ENCODE results near the gene HLA-F.

HLA-F gene

DNA sequence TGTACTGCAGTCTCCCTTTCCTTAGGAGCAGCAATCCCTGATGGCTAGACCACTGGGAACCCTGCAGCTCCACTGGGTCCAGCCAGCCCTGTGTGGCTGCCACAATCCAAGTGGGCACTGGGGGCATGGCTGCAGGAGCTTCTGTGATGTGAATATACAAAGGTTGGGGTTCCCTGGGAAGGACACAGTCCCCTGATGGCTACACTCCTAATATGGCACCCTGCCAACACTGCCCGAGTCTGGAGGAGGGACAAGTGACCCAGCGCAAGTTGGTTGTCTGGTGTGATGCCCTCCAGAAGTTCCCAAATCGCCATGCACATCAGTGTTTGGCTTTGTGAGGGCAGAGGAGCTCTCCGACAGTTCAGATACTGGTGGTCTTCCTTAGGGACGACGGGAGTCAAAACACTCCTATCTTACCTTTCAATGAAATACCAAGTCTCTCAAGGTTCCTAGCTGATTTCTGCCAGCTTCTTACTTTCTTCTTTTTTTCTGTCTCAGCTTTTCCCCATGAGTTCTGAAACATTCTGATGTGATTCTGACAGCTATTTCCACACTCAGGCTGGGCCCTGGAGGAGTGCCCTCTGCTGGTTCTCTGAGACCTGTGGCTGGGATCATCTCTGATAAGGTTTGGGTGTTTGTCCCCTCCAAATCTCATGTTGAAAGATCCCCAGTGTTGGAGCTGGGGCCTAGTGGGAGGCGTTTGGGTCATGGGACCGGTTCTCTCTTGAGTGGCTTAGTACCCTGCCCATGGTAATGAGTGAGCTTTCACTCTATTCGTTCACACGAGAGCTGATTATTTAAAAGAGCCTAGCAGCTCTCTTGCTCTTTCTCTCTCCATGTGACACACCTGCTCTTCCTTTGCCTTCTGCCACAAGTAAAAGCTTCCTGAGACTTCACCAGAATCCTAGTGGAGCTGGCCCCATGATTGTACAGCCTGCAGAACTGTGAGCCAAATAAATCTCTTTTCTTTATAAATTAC lies 26.8 kb upstream of the HLA-F start:
- H3K36me3 ChIP-seq (ENCODE audit: control insufficient read depth, insufficient read depth, low read length, severe bottlenecking), result no peaks in the 10 kb centered on the region
- H3K4me1 ChIP-seq (ENCODE audit: control insufficient read depth, insufficient read depth, low read length), result peaks cover 2% of the 10 kb centered on the region
- DNase-seq (ENCODE audit: low read depth), result peak; percentile 47
- H3K27me3 ChIP-seq (replicated peaks; ENCODE audit: control insufficient read depth, insufficient read depth, low read length), result no peaks in the 10 kb centered on the region
- H3K9me3 ChIP-seq (ENCODE audit: control insufficient read depth, low read length), result peaks cover 4% of the 10 kb centered on the region
- no peak overlapping the region for H3K4me3 ChIP-seq (ENCODE audit: low read length)
- H3K9ac ChIP-seq (ENCODE audit: low read length), result no peak overlapping the region

DNA sequence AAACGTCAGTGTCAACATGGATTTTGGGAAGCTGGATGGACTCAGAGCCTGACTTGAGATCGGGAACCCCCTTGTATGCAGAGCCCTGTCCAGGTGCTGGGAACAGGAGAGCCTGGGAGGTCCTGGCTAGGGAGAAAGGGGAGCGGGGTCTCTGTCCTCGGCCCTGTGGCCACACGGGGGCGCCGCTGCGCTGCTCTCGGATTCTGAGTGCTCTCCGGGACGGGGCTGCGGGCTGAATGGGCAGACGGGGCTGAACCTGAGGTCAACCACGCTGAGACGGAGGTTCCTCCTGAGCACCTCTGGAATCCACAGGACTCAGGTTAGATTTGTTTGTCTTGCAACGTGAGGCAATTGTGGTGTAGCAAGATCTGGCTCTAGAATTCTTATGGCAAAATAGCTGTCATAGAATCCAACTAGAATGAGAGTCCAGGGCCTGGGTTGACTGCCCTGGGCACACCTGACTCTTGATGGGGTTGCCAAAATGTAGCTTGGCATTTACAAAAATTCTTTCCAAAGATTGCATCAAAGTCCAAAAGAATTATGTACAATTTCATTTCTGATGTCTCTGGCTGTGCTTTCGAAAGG lies 20.6 kb upstream of the HLA-F start:
- Histone ChIP-seq H3K4me1 (ENCODE audit: control insufficient read depth, insufficient read depth, low read length) (no peaks in the 10 kb centered on the region), H3K36me3 (ENCODE audit: control insufficient read depth, insufficient read depth, low read length, severe bottlenecking) (no peaks in the 10 kb centered on the region), H3K4me3 (ENCODE audit: low read length) (no peak overlapping the region), H3K9ac (ENCODE audit: low read length) (no peak overlapping the region), H3K9me3 (ENCODE audit: control insufficient read depth, low read length) (no peaks in the 10 kb centered on the region), H3K27me3 (replicated peaks; ENCODE audit: control insufficient read depth, insufficient read depth, low read length) (peaks cover 29% of the 10 kb centered on the region)
- peak; percentile 46 for DNase-seq (ENCODE audit: low read depth)

- peaks cover 51% of the 10 kb centered on the region for H3K27me3 ChIP-seq (replicated peaks; ENCODE audit: control insufficient read depth, insufficient read depth, low read length)
- H3K4me3 ChIP-seq (ENCODE audit: low read length), result no peak overlapping the region
- H3K36me3 ChIP-seq (ENCODE audit: control insufficient read depth, insufficient read depth, low read length, severe bottlenecking), result no peaks in the 10 kb centered on the region
- H3K9me3 ChIP-seq (ENCODE audit: control insufficient read depth, low read length), result no peaks in the 10 kb centered on the region
- H3K4me1 ChIP-seq (ENCODE audit: control insufficient read depth, insufficient read depth, low read length), result no peaks in the 10 kb centered on the region
- peak; percentile 83 for DNase-seq (ENCODE audit: low read depth)
- H3K9ac ChIP-seq (ENCODE audit: low read length), result peak overlapping the region; percentile 12
Observed at GRCh38 chr6:29705389-29706231, 17.6 kb upstream of the HLA-F start.

- DNase-seq (ENCODE audit: low read depth), result no peak
- H3K9ac ChIP-seq (ENCODE audit: low read length), result no peak overlapping the region
- H3K9me3 ChIP-seq (ENCODE audit: control insufficient read depth, low read length), result no peaks in the 10 kb centered on the region
- H3K27me3 ChIP-seq (replicated peaks; ENCODE audit: control insufficient read depth, insufficient read depth, low read length), result peaks cover 46% of the 10 kb centered on the region
- H3K36me3 ChIP-seq (ENCODE audit: control insufficient read depth, insufficient read depth, low read length, severe bottlenecking), result no peaks in the 10 kb centered on the region
- H3K4me3 ChIP-seq (ENCODE audit: low read length), result no peak overlapping the region
- no peaks in the 10 kb centered on the region for H3K4me1 ChIP-seq (ENCODE audit: control insufficient read depth, insufficient read depth, low read length)
Observed at GRCh38 chr6:29708432-29709179, 14.6 kb upstream of the HLA-F start.

GRCh38 chr6:29709188-29709587 lies 14.0 kb upstream of the HLA-F start:
- no peak overlapping the region for H3K4me3 ChIP-seq (ENCODE audit: low read length)

DNA sequence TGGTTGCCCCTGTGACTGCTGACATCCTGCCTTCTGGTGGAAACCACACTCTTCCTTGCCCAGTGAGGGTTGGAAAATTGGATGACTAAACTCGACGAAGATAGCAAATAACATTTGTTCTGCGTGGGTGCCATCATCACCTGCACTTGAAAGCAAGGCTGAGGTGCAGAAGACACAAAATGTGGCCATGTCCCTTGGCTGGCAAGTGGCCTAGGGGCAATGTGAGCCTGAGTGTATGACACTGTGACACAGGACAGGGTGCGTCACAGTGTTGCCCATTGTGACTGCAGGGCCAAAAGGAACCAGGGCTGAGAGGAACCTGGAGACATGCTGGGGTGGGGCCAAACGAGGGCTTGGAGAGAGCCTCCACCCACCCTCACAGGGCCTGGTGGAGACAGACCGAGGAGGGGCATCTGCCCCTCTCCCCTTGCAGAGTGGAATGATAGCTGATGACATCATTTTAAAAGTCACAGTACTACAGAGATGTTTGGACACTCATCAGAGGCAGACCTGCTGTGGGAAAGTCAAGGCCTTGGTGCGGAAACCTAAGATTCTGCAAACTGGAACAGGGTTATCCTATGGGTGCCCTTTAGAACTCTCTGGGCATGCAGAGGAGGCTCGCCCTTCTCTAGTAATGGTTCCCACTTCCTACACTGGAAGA lies 12.8 kb upstream of the HLA-F start:
- Histone ChIP-seq H3K9ac (ENCODE audit: low read length) (no peak overlapping the region), H3K4me3 (ENCODE audit: low read length) (no peak overlapping the region), H3K4me1 (ENCODE audit: control insufficient read depth, insufficient read depth, low read length) (no peaks in the 10 kb centered on the region), H3K36me3 (ENCODE audit: control insufficient read depth, insufficient read depth, low read length, severe bottlenecking) (no peaks in the 10 kb centered on the region), H3K27me3 (replicated peaks; ENCODE audit: control insufficient read depth, insufficient read depth, low read length) (peaks cover 41% of the 10 kb centered on the region), H3K9me3 (ENCODE audit: control insufficient read depth, low read length) (no peaks in the 10 kb centered on the region)
- DNase-seq (ENCODE audit: low read depth), result no peak

More at GRCh38 chr6:29709188-29709587, 14.0 kb upstream of the HLA-F start:
- Histone ChIP-seq H3K9me3 (ENCODE audit: control insufficient read depth, low read length) (no peaks in the 10 kb centered on the region), H3K9ac (ENCODE audit: low read length) (no peak overlapping the region), H3K4me1 (ENCODE audit: control insufficient read depth, insufficient read depth, low read length) (no peaks in the 10 kb centered on the region), H3K27me3 (replicated peaks; ENCODE audit: control insufficient read depth, insufficient read depth, low read length) (peaks cover 40% of the 10 kb centered on the region), H3K36me3 (ENCODE audit: control insufficient read depth, insufficient read depth, low read length, severe bottlenecking) (no peaks in the 10 kb centered on the region)
- no peak for DNase-seq (ENCODE audit: low read depth)

DNA sequence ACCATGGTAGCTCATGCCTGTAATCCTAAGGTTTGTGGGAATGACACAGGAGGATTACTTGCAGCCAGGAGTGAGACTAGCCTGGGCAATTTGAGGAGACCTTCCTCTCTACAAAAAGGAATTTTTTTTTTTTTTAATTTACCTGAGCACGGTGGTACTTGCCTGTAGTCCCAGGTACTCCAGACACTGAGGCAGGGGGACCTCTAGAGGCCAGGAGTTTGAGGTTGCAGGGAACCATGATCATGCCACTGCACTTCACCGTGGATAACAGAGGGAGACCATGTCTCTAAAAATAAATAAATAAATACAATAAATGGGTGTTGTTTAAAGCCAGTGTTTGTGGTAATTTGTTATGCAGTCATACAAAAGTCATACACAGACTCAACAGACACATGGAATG lies 2.4 kb upstream of the HLA-F start:
- Histone ChIP-seq H3K36me3 (ENCODE audit: control insufficient read depth, insufficient read depth, low read length, severe bottlenecking) (no peaks in the 10 kb centered on the region), H3K4me1 (ENCODE audit: control insufficient read depth, insufficient read depth, low read length) (no peaks in the 10 kb centered on the region), H3K9ac (ENCODE audit: low read length) (no peak overlapping the region), H3K9me3 (ENCODE audit: control insufficient read depth, low read length) (no peaks in the 10 kb centered on the region), H3K27me3 (replicated peaks; ENCODE audit: control insufficient read depth, insufficient read depth, low read length) (peaks cover 8% of the 10 kb centered on the region), H3K4me3 (ENCODE audit: low read length) (no peak overlapping the region)
- no peak for DNase-seq (ENCODE audit: low read depth)

DNA sequence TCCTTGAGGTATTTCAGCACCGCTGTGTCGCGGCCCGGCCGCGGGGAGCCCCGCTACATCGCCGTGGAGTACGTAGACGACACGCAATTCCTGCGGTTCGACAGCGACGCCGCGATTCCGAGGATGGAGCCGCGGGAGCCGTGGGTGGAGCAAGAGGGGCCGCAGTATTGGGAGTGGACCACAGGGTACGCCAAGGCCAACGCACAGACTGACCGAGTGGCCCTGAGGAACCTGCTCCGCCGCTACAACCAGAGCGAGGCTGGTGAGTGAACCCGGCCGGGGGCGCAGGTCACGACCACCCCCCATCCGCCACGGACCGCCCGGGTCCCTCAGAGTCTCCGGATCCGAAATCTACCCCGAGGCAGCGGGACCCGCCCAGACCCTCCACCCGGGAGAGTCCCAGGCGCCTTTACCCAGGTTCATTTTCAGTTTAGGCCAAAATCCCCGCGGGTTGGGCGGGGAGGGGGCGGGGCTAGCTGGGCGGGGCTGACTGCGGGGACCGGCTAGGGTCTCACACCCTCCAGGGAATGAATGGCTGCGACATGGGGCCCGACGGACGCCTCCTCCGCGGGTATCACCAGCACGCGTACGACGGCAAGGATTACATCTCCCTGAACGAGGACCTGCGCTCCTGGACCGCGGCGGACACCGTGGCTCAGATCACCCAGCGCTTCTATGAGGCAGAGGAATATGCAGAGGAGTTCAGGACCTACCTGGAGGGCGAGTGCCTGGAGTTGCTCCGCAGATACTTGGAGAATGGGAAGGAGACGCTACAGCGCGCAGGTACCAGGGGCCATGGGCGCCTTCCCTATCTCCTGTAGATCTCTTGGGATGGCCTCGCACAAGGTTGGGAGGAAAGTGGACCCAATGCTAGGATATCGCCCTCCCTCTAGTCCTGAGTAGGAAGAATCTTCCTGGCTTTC lies 693 bp downstream of the HLA-F start:
- Histone ChIP-seq H3K36me3 (ENCODE audit: control insufficient read depth, insufficient read depth, low read length, severe bottlenecking) (no peaks in the 10 kb centered on the region), H3K4me3 (ENCODE audit: low read length) (peak overlapping the region; percentile 86), H3K4me1 (ENCODE audit: control insufficient read depth, insufficient read depth, low read length) (no peaks in the 10 kb centered on the region), H3K9me3 (ENCODE audit: control insufficient read depth, low read length) (no peaks in the 10 kb centered on the region), H3K9ac (ENCODE audit: low read length) (peak overlapping the region; percentile 78), H3K27me3 (replicated peaks; ENCODE audit: control insufficient read depth, insufficient read depth, low read length) (peaks cover 4% of the 10 kb centered on the region)
- peak; percentile 60 for DNase-seq (ENCODE audit: low read depth)

- H3K9ac ChIP-seq (ENCODE audit: low read length), result no peak overlapping the region
- no peaks in the 10 kb centered on the region for H3K36me3 ChIP-seq (ENCODE audit: control insufficient read depth, insufficient read depth, low read length, severe bottlenecking)
- H3K9me3 ChIP-seq (ENCODE audit: control insufficient read depth, low read length), result no peaks in the 10 kb centered on the region
- peaks cover 4% of the 10 kb centered on the region for H3K27me3 ChIP-seq (replicated peaks; ENCODE audit: control insufficient read depth, insufficient read depth, low read length)
- no peak for DNase-seq (ENCODE audit: low read depth)
- no peak overlapping the region for H3K4me3 ChIP-seq (ENCODE audit: low read length)
- no peaks in the 10 kb centered on the region for H3K4me1 ChIP-seq (ENCODE audit: control insufficient read depth, insufficient read depth, low read length)
Observed at GRCh38 chr6:29724937-29725869, 2.0 kb downstream of the HLA-F start.

Measured in adipocyte (in vitro differentiated cells).